Fibroblast of lung (primary cell): ENCODE measurements around the gene ARMH2. TPM values are rescaled to one million over a fixed set of nuclear protein-coding genes. Genes with fewer than 3 reads are reported as not detected.
A peak's percentile ranks its signal among the peaks of the same experiment; 100 is the strongest.

Experiments used
- DNase-seq, 2 donors: peaks; one replicate each; pipeline versions ENCODE4 v3.0.0 to v3.0.0-alpha.2; 2010; ENCODE audit warnings: low read depth in 2 of 2
- H2AFZ ChIP-seq: 2 replicates; pipeline ENCODE4 v1.5.1; 2012; ENCODE audit warnings: low read length, control low read depth, inconsistent platforms
- H3K27ac ChIP-seq: 2 replicates; pipeline ENCODE4 v1.5.1; 2011; ENCODE audit warnings: low read length, control low read depth; ENCODE audit not compliant: insufficient read depth
- H3K27me3 ChIP-seq: 2 replicates; pipeline ENCODE4 v1.5.1; 2011; ENCODE audit warnings: mild to moderate bottlenecking, low read length; ENCODE audit not compliant: control insufficient read depth, insufficient read depth
- H3K36me3 ChIP-seq: 2 replicates; pipeline ENCODE4 v1.5.1; 2011; ENCODE audit warnings: low read length; ENCODE audit not compliant: control insufficient read depth, insufficient read depth
- H3K4me1 ChIP-seq: 2 replicates; pipeline ENCODE4 v1.5.1; 2011; ENCODE audit warnings: low read length; ENCODE audit not compliant: control insufficient read depth, insufficient read depth; ENCODE audit errors: extremely low read depth
- H3K4me2 ChIP-seq: 2 replicates; pipeline ENCODE4 v1.5.1; 2011; ENCODE audit warnings: low read length, control low read depth; ENCODE audit not compliant: insufficient read depth; ENCODE audit errors: extremely low read depth
- H3K4me3 ChIP-seq, 4 experiments: fragments of 200-600 bp in 1 of 4; sonication (generic) in 1 of 4; replicated peaks in 1 of 4; 2 replicates each; pipeline ENCODE4 v1.5.1; 2011 to 2016; ENCODE audit warnings: low read length in 4 of 4, low read depth in 3 of 4, mild to moderate bottlenecking in 3 of 4, control low read depth in 2 of 4, inconsistent platforms in 1 of 4, mixed read lengths in 1 of 4; ENCODE audit not compliant: insufficient read depth in 1 of 4; ENCODE audit errors: control extremely low read depth in 1 of 4
- H3K79me2 ChIP-seq: 2 replicates; pipeline ENCODE4 v1.5.1; 2012; ENCODE audit warnings: mild to moderate bottlenecking, low read length, inconsistent platforms; ENCODE audit not compliant: control insufficient read depth, insufficient read depth
- H3K9ac ChIP-seq: 2 replicates; pipeline ENCODE4 v1.5.1; 2011; ENCODE audit warnings: mild to moderate bottlenecking, low read length, control low read depth; ENCODE audit not compliant: insufficient read depth
- H3K9me3 ChIP-seq: 2 replicates; pipeline ENCODE4 v1.5.1; 2012; ENCODE audit warnings: low read depth, low read length; ENCODE audit not compliant: control insufficient read depth, insufficient read depth
- H4K20me1 ChIP-seq: 2 replicates; pipeline ENCODE4 v1.5.1; 2011; ENCODE audit warnings: low read length; ENCODE audit not compliant: control insufficient read depth, insufficient read depth; ENCODE audit errors: extremely low read depth
- CTCF ChIP-seq, 2 donors: IDR thresholded peaks in 1 of 2; conservative IDR thresholded peaks in 1 of 2; 1 replicate in 1 of 2; 2 replicates in 1 of 2; pipeline ENCODE4 v1.5.1; 2011 to 2012; ENCODE audit warnings: low read length in 2 of 2, control low read depth in 1 of 2, inconsistent platforms in 1 of 2, low read depth in 1 of 2, mild to moderate bottlenecking in 1 of 2
- EZH2 ChIP-seq: IDR thresholded peaks from 2 replicates; pipeline ENCODE4 v1.5.1; 2012; ENCODE audit warnings: low read length, control low read depth, mild to moderate bottlenecking; ENCODE audit errors: missing control alignments
- polyA plus RNA-seq, 2 donors: library from polyadenylated mRNA; depleted of rRNA in 1 of 2; stranded (reverse) in 1 of 2; unstranded in 1 of 2; fragments of >200 nt; gene quantifications; 2 replicates each; pipeline ENCODE4 v1.2.1, GENCODE V29; 2011 to 2012; ENCODE audit warnings: missing spikeins in 1 of 2
- total RNA-seq: library from RNA; depleted of rRNA; stranded (reverse); fragments of >200 nt; gene quantifications from 2 replicates; pipeline ENCODE4 v1.2.1, GENCODE V29; 2014

Gene ARMH2
- total and polyA plus RNA-seq, 2 donors (not counting 1 experiment from before 2014, with no cell fraction given), result not detected

- Histone ChIP-seq H3K4me1 (peaks cover 9% of the 10 kb centered on the region), H3K9me3 (no peaks in the 10 kb centered on the region), H3K9ac (no peak overlapping the region), H3K79me2 (peaks cover 52% of the 10 kb centered on the region), H3K27me3 (no peaks in the 10 kb centered on the region), H3K27ac (no peak overlapping the region), H3K4me2 (peak overlapping the region; percentile 44), H4K20me1 (no peaks in the 10 kb centered on the region), H3K36me3 (peaks cover 7% of the 10 kb centered on the region), H2AFZ (no peak overlapping the region), H3K4me3 (no peak overlapping the region)
- TF ChIP-seq EZH2, result no peak
- no peak for TF ChIP-seq CTCF (conservative IDR thresholded peaks at IDR 0.05 in 1 of 2, IDR thresholded peaks at IDR 0.05 in 1 of 2; ENCODE audit: low read depth in 1 of 2, low read length in 2 of 2)
- peak; percentile 20 to 54 for DNase-seq
Observed at GRCh38 chr6:24780206-24780605, 18.5 kb downstream of the ARMH2 start.

GRCh38 chr6:24779416-24780016 is 19.2 kb downstream of the ARMH2 start:
- H3K27me3 ChIP-seq, result no peaks in the 10 kb centered on the region
- peaks cover 9% of the 10 kb centered on the region for H3K4me1 ChIP-seq
- DNase-seq, result no peak
- no peaks in the 10 kb centered on the region for H4K20me1 ChIP-seq
- H3K9ac ChIP-seq, result no peak overlapping the region
- H3K79me2 ChIP-seq, result peaks cover 54% of the 10 kb centered on the region
- H3K9me3 ChIP-seq, result no peaks in the 10 kb centered on the region
- peak overlapping the region; percentile 44 for H3K4me2 ChIP-seq
- H3K27ac ChIP-seq, result no peak overlapping the region
- H3K36me3 ChIP-seq, result peaks cover 6% of the 10 kb centered on the region
- no peak overlapping the region for H2AFZ ChIP-seq
- H3K4me3 ChIP-seq, result no peak overlapping the region
- TF ChIP-seq EZH2 (no peak), CTCF (conservative IDR thresholded peaks at IDR 0.05 in 1 of 2, IDR thresholded peaks at IDR 0.05 in 1 of 2; ENCODE audit: low read depth in 1 of 2, low read length in 2 of 2) (no peak)

GRCh38 chr6:24778878-24779277 is 19.8 kb downstream of the ARMH2 start:
- Histone ChIP-seq H3K9ac (no peak overlapping the region), H3K4me2 (no peak overlapping the region), H3K27ac (no peak overlapping the region), H2AFZ (no peak overlapping the region), H3K9me3 (no peaks in the 10 kb centered on the region), H4K20me1 (no peaks in the 10 kb centered on the region), H3K36me3 (peaks cover 4% of the 10 kb centered on the region), H3K4me3 (no peak overlapping the region), H3K79me2 (peaks cover 54% of the 10 kb centered on the region), H3K4me1 (peaks cover 9% of the 10 kb centered on the region), H3K27me3 (no peaks in the 10 kb centered on the region)
- no peak for DNase-seq
- TF ChIP-seq CTCF (conservative IDR thresholded peaks at IDR 0.05 in 1 of 2, IDR thresholded peaks at IDR 0.05 in 1 of 2; ENCODE audit: low read depth in 1 of 2, low read length in 2 of 2), result no peak
- no peak for TF ChIP-seq EZH2
